Measurements from ENCODE around the gene NPIPA8.
"Not testable (repeated sequence)": the region's sequence is repeated elsewhere in the genome, so short reads cannot be mapped to it uniquely, and the experiment has no call there.

The NPIPA8 gene

DNA sequence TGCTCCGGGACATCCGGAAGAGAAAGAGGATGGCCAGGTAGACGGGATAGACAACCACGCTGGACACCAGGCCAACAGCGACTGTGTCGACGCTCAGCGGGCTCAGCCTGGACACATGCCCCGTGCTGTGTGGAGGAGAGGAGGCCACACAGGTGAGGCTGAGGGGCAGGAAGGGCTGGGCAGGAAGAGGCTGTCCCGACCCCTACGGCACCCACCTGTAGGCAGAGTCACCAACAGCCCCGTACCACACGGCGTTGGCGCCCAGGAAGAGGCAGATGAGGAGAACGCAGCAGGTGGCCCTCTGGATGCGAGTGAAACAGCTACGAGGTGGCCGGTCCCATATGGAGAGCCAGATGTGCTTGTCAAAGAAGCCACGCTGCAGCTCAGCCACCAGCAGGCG lies at the start of gene NPIPA8:
Gene NPIPA8, minus strand, starts transcription at position 101 of the 400 bp plus-strand sequence. CDS start 4,074 bp downstream, outside the sequence.
- not testable (repeated sequence) for DNase-seq (ENCODE audit: low read depth)

DNA sequence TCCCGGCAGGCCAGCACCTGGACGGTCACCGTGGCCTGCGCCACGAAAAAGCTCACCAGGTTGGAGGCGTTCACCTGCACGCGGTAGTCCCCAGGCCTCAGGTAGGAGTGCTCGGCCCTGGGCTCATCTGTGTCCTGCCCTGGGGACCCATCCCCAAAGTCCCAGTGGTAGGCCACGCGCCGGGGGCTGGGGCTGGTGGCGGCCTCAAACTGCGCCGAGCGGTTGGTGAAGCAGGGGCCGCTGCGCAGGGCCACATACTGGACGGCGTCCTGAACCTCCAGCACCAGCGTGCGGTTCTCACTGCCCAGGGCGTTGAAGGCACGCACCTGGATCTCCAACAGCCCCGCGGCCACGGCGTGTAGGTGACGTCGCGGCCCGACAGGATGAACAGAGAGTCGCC lies 48.7 kb upstream of the NPIPA8 start:
- DNase-seq (ENCODE audit: low read depth): not testable (repeated sequence)

DNA sequence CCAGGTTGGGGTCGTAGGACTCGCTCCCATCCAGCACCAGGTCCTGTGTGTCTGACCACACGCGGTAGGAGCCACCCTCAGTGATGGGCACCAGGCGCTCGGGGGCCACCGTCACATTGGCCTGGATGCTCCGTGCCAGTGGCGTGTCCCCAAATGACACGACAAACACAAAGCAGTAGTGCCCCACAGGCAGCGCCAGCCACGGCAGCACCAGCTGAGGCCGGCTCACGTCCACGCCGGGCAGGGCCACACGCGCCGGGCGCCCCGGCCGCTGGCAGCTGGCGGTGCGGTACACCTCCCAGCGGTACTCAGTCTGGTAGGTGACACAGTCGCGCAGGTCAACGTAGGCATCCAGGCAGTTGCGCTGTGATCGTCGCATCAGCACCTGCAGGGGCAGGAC lies 48.3 kb upstream of the NPIPA8 start:
- DNase-seq (ENCODE audit: low read depth): not testable (repeated sequence)

DNA sequence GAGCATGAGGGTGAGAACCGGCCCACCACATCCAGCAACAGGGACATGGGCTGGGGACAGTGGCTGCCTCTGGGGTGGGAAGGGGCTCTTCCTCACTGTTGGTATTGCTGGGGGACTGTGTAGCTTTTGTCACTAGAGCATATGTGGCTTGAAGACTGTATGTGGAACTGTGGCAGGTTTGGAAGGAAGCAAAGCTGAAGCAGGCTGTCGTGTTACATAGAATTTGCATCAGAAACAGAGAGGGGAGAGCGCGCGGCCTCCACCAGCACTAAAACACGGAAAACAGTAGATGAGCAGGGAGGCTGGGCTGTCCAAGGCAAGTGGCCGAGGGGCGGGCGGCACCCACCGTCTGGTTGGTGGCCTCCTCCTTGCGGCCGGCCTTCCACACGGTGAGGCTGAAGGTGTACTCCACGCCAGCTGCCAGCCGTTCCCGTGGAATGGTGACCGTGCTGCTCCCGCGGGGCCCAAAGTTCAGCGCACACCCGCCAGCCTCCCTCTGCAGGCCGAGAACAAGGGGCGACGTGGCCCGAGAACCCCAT lies 47.6 kb upstream of the NPIPA8 start:
- not testable (repeated sequence) for DNase-seq (ENCODE audit: low read depth)

DNA sequence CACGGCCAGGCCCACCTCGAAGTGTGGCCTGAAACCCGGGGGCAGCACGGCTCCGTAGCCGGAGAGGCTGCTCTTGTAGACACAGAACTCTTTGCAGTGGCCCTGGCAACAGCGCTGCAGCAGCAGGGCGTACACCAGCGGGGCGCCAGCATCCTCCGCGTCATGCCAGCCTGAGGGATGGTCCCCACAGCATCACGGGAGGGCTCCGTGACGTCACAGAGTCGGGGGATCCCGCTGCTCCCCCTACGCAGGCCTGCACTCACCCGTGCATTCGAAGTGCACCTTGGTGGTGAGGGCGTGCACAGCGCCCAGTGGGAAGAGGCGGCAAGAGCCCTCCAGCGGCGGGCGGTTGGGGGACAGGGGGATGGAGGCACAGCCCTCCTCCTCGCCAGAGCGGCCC lies 46.2 kb upstream of the NPIPA8 start:
- not testable (repeated sequence) for DNase-seq (ENCODE audit: low read depth)

DNA sequence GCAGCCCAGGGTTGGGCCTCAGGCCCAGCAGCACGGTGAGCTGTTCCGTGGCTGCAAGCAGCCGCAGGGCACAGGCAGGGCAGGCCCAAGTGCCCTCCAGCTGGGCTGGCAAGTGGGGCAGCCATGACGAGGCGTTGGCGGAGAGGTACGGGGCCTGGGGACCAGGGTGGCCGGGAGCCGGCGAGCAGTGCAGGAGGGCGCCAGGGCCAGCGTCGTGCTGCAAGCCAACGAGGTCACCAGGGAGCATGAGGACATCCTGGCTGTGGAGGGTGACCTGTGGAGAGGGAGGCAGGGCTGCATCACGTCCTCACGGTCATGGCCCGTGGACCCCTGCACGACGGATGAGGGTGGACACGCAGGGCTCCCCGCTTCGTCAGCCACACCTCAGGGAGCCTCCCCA lies 11.2 kb upstream of the NPIPA8 start:
- not testable (repeated sequence) for DNase-seq (ENCODE audit: low read depth)

DNA sequence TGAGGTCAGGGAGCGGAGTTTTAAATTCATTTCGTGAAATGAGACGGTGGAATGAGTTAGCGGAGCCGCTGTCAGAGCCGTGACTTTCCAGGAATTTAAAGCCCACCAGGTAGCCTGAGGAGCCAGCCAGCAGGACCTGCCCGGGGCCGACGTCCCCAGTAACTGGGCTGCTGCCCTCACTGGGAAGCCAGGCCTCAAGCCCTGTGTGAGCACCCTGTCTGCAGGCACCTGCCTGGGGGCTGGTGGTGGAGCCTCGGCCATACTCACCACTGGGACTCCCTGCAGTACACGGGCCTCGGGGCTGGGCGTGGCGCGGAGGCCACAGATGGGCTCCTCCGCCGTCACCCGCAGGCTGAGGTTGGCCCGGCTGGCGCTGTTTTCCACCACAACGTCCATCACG lies 10.5 kb upstream of the NPIPA8 start:
- DNase-seq (ENCODE audit: low read depth): not testable (repeated sequence)

DNA sequence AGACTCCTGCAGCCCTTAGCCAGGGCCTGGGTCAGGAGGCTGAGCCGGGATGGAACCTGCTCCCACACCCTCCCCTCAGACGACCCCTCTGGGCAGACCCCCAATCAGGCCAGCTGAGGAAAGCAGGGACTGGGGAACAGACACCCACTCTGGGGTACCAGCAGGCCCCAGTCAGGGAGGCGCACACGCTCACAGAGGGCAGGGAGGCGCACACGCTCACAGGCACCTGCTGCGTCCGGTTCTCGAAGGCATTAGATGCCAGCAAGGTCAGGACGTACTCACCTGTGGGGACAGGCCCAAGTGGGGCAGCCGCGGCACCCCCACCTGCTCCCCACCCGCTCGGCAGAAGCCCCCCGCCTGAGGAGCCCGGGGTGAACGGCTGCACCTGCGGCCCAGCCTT lies 8.1 kb upstream of the NPIPA8 start:
- not testable (repeated sequence) for DNase-seq (ENCODE audit: low read depth)

DNA sequence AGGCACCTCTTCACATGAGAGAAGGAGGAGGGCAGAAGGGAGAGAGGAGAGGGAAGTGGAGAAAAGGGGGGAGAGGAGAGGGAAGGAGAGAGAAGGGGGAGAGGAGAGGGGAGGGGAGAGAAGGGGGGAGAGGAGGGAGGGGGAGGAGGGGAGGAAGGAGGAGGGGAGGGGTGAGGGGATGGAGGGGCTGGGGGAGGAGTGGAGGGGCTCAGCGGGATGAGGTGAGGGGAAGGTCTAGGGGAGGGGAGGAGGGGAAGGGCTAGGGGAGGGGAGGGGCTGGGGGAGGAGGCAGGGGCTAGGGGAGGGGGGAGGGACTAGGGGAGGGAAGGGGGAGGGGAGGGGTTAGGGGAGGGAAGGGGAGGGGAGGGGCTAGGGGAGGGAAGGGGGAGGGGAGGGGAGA lies 5.5 kb upstream of the NPIPA8 start:
- DNase-seq (ENCODE audit: low read depth): not testable (repeated sequence)

DNA sequence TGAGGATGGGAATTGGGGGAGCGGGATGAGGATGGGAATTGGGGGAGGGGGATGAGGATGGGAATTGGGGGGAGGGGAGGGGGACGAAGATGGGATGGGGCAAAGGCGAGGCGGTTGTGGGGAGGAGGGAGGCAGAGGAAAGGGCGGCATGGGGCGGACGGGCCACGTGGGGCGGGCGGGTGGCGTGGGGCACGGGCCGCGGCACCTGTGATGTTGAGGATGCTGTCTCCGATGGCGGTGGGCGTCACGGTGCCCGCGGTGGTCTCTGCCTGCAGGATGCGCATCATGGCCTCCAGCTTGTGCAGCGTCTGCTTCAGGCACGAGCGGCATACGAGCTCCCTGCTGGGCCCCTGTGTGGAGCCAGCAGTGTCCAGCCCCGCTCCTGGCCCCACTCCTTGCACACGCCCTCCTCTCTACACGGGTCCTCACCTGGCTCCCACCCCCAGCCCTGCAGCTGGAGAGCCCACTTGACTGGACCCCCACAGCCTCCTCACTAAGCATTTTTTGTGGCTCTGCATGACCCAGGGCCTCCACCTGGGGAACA lies 5.0 kb upstream of the NPIPA8 start:
- DNase-seq (ENCODE audit: low read depth): not testable (repeated sequence)

DNA sequence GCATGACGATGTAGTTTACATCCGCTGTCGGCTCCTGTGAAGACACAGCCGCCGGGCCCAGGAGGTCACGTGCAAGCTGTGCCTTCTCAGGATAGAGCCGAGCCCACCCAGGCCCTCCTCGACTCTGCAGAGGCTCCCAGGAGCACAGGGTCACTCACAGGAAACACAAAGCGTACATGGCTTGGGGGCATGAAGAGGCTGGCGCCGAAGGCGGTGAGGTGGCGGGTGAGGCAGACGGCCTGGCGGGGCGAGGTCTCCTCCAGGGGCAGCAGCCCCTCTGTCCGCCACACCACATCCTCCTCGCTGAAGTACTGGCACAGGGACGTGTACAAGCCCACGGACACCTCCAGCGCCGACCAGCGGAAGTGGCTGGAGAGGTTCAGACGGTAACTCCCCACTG lies 2.7 kb upstream of the NPIPA8 start:
- not testable (repeated sequence) for DNase-seq (ENCODE audit: low read depth)

DNA sequence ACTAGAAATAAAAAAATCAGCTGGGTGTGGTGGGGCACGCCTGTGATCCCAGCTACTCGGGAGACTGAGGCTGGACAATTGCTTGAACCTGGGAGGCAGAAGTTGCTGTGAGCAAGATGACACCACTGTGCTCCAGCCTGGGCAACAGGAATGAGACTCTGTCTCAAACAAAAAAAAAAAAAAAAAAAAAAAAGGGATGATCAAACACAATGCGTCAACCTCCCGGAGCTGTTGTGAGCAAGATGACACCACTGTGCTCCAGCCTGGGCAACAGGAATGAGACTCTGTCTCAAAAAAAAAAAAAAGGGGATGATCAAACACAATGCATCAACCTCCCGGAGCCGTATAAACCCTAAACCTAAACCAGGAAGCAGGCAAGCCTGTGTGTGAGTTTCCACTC lies 24.7 kb downstream of the NPIPA8 start:
- DNase-seq (ENCODE audit: low read depth): not testable (repeated sequence)

DNA sequence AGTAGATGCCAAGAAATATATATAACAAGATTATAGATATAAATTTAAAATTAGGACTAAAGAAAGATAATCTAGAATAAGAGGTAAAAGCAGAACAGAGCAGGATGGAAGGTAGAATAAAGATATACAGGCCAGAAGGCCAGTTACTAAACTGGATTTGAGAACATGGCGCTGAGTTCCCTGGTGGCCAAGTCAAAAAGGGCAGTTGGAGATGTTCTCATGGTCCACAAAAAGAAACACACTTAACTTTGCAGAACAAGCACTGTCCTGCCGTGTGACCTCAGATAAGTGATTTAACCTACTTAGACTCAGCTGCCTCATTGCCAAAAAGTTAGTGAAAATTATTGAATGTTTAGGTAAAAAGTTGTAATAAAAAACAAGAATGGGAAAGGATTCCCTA lies 27.4 kb downstream of the NPIPA8 start:
- not testable (repeated sequence) for DNase-seq (ENCODE audit: low read depth)

DNA sequence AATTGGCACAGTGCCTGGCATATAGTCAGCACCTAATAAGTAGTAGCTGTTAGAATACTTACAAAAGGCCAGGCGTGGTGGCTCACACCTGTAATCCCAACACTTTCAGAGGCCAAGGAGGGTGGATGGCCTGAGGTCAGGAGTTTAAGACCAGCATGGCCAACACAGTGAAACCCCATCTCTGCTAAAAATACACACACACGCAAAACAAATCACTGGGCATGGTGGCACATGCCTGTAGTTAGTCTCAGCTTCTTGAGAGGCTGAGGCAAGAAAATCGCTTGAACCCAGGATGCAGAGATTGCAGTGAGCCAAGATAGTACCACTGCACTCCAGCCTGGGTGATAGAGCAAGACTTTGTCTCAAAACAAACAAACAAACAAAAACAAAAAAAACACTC lies 29.3 kb downstream of the NPIPA8 start:
- not testable (repeated sequence) for DNase-seq (ENCODE audit: low read depth)

DNA sequence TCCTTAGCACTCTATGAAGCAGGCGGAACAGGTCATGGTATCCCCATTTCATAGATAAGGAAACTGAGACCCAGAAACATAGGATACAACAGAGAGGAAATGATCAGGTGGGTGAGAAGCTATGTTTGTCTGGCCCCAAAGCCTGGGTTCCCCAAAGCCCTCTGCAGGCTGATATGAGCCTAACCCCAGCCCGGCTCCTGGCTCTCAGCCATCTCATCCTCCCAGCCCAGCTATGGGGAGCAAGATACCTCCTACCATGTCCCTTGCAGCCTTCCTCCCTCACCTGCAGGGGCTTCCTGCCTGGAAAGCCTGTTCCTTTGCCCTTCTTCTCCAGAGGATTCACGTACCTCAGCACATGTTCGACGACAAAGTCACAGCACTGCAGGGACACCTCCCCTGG lies 30.5 kb downstream of the NPIPA8 start:
- DNase-seq (ENCODE audit: low read depth): not testable (repeated sequence)

DNA sequence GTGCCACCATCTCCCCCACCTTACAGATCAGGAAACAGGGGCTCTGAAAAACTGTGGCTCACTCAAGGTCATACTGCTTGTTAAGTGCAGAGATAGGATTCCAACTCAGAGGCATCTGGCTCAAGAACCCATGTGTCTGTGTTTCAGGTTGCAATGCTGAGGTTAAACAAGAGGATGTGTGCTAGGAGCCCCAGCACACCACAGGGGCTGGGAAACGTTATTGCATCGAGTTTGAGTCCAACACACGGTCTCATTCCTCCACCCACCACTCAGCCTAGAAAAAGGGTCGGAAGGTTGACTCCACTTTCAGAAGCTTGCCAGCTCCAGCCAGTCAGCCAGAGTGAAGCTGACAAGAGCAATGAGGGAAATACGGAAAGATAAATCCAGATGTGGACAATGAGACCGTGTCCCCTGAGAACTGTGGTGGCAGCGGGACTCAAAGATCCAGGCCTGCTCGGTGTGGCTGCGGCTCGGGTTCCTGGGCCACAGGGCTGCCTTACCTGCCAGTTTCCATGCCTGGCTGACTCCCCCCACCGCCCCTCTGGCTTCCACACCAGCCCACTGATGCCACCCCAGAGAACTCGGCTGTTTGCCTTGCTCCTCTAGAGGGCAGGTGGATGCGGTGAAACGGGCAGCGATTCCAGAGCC lies 33.4 kb downstream of the NPIPA8 start:
- DNase-seq (ENCODE audit: low read depth): not testable (repeated sequence)

DNA sequence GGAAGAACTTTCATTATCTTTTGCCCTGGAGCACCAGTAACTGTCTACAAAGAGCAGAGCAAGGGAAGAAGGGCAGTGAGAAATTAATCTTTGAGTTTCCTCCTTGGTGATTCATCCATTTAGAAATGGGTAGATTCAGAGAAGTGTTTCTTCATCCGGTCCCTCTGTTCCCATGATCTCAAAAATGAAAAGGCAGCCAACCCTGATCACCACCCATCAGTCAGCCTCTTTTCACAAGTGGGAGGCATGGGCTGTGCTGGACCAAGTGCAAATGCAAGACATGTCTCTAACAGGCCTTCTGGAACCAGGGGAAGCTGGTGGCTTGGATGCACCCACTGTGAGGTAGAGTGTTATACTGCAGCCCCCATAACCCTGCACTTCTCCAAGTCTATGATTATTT lies 38.8 kb downstream of the NPIPA8 start:
- DNase-seq (ENCODE audit: low read depth): not testable (repeated sequence)

DNA sequence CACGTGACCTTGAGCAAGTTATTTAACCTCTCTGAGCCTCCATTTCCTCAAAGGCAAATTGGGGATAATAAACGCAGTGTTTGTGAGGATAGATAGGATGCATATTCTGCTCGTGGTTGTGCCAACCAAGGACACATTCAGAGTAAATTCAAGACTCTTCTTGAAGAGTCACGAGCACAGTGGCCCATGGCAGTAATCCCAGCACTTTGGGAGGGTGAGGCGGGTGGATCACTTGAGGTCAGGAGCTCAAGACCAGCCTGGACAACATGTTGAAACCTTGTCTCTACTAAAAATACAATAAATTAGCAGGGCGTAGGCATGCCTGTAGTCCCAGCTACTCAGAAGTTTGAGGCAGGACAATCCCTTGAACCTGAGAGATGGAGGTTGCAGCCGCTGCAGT lies 39.6 kb downstream of the NPIPA8 start:
- not testable (repeated sequence) for DNase-seq (ENCODE audit: low read depth)

DNA sequence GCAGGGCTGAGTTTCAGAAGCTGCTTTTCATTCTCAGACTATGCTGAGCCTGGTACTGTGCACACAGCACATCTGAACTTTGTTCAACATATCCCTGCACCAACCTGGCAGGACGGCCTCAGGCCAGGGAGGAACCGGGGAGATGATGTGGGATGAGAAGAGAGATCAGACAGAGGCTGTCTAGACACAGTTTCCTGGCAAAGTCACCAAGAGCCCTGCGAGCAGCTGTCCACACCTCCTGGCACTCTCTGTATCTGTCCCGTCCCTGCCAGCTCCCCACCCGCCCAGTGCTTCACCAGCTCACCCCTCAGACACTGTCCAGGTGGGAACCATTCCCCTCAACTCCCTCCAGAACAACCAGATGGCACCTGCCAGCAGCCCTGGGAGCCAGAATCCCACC lies 42.2 kb downstream of the NPIPA8 start:
- DNase-seq (ENCODE audit: low read depth): not testable (repeated sequence)

DNA sequence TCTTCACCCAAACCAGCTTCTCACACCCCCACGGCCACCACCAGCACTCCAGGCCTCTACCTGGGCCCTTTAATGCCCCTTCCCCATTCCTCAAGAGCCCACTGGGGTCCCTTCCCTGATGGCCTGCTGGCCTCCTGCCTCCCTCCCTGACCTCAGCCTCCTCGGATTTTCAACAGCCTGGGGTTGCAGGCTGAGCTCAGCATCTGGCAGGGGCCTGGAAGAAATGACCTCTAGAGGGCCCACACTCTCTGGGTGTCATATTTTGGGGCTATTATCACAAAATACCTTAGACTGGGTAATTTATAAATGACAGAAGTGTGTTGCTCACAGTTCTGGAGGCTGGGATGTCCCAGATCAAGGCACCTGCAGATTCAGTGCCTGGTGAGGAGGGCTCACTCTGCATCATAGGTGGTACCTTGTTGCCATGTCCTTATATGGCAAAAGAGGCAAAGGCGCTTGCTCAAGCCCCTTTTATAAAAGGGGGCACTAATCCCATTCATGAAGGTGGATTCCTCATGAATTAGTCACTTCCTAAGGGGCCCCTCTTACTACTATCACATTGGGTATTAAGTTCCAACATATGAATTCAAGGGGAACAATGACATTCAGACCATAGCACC lies 43.1 kb downstream of the NPIPA8 start:
- not testable (repeated sequence) for DNase-seq (ENCODE audit: low read depth)

DNA sequence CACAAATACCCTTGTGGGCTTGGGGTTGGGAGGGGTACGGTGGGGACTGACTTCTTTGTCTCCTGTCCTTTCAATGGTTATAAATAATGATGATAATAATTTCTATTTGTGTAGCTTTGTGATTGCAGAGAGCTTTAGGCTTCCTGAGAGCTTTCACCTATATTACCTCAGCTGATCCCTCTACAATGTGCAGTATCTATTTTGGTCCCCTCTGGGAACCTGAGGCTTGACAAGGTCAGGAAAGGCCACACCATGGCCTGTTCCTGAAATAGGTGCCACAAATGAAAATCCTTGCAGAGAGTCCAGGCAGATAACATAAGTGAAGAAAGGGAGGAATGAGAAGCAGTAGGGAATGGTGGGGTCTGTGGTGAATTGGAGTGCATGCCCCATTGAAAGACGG lies 45.6 kb downstream of the NPIPA8 start:
- DNase-seq (ENCODE audit: low read depth): not testable (repeated sequence)

DNA sequence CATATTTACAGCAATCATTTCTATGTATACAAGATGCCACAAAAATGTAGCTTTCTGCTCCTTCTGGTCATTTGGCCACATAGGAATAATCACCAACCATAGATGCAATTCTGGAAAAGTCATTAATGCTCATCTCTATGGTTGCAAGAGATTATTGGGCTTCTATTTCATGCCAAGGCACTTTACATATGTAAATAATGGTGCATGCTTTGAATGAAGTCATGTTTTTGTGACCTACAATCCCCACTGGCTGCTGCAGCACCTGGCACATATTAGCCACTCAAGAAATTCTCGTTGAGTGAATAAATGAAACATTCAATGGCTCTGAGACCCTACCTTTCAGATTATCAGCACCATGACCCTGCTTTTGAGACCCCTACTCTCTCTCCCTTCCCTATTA lies 50.2 kb downstream of the NPIPA8 start:
- not testable (repeated sequence) for DNase-seq (ENCODE audit: low read depth)

DNA sequence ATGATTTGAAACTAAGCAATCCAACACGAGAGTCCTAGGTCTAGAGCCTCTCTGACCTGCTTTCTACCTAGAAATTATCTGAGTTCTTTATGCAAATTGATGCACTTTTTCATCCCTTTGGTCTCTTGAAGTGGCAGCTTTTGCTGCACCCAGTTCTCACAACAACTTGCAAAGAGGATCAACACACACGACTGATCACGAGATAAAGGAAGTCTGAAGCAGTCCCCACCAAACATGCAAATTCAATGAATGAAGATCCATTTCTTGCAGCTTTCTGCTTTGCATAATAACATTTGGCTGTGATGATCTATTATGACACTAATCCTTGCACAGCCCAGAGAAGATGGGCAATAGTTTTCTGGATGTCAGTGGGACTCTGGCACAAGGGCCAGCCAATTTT lies 56.2 kb downstream of the NPIPA8 start:
- not testable (repeated sequence) for DNase-seq (ENCODE audit: low read depth)

Measured in HS-27A (cell line).